ENCODE results near the gene RIPK4. TPM values are rescaled to one million over a fixed set of nuclear protein-coding genes. Genes with fewer than 3 reads are reported as not detected.

The RIPK4 gene
- polyA plus RNA-seq, 1 donor, result 14.4 TPM

- no peak for DNase-seq
Measured at GRCh38 chr21:41769521-41769920, 2.7 kb upstream of the RIPK4 start.

- DNase-seq, result no peak
Measured at GRCh38 chr21:41769111-41769510, 2.3 kb upstream of the RIPK4 start.

- DNase-seq, result no peak
Measured at GRCh38 chr21:41768437-41769042, 1.7 kb upstream of the RIPK4 start.

GRCh38 chr21:41767606-41768436, 969 bp upstream of the RIPK4 start:
- DNase-seq, result no peak

GRCh38 chr21:41765973-41766882, 624 bp downstream of the RIPK4 start:
- DNase-seq, result no peak

- no peak for DNase-seq
Measured at GRCh38 chr21:41765420-41765821, 1.4 kb downstream of the RIPK4 start.

GRCh38 chr21:41764558-41765419, 2.1 kb downstream of the RIPK4 start:
- DNase-seq, result no peak

- DNase-seq, result no peak
Measured at GRCh38 chr21:41763996-41764395, 2.9 kb downstream of the RIPK4 start.

GRCh38 chr21:41763398-41763931, 3.4 kb downstream of the RIPK4 start:
- DNase-seq, result no peak

GRCh38 chr21:41762753-41763152, 4.1 kb downstream of the RIPK4 start:
- DNase-seq, result no peak

- no peak for DNase-seq
Measured at GRCh38 chr21:41761934-41762635, 4.8 kb downstream of the RIPK4 start.

GRCh38 chr21:41761211-41761933, 5.5 kb downstream of the RIPK4 start:
- no peak for DNase-seq

- DNase-seq, result no peak
Measured at GRCh38 chr21:41760411-41760810, 6.4 kb downstream of the RIPK4 start.

- DNase-seq, result no peak
Measured at GRCh38 chr21:41759926-41760325, 6.9 kb downstream of the RIPK4 start.

- no peak for DNase-seq
Measured at GRCh38 chr21:41759214-41759840, 7.5 kb downstream of the RIPK4 start.

GRCh38 chr21:41758550-41758949, 8.3 kb downstream of the RIPK4 start:
- no peak for DNase-seq

- DNase-seq, result no peak
Measured at GRCh38 chr21:41755934-41756773, 10.7 kb downstream of the RIPK4 start.

GRCh38 chr21:41755258-41755933, 11.5 kb downstream of the RIPK4 start:
- no peak for DNase-seq

All from left kidney (tissue), 2 donors.